ENCODE data around the gene CBY3.

- TF ChIP-seq CTCF (IDR thresholded peaks at IDR 0.05) (no peak), POLR2A (IDR thresholded peaks at IDR 0.05) (no peak)
Observed at GRCh38 chr5:179699616-179700237, 18.9 kb upstream of the CBY3 start.
